GM18505 (cell line): ENCODE measurements around the gene JCAD.
"Not testable (repeated sequence)": the region's sequence is repeated elsewhere in the genome, so short reads cannot be mapped to it uniquely, and the experiment has no call there.

Experiments used
- ATAC-seq: cut with Tn5 transposase; IDR thresholded peaks from one replicate; pipeline ENCODE4 v1.9.1; 2021; ENCODE audit not compliant: unreplicated experiment
- POLR2A ChIP-seq: IDR thresholded peaks from 4 replicates; pipeline ENCODE4 v1.6.1; 2011; ENCODE audit warnings: borderline replicate concordance; ENCODE audit not compliant: insufficient read depth, insufficient read length; ENCODE audit errors: extremely low read depth

JCAD gene, protein sequence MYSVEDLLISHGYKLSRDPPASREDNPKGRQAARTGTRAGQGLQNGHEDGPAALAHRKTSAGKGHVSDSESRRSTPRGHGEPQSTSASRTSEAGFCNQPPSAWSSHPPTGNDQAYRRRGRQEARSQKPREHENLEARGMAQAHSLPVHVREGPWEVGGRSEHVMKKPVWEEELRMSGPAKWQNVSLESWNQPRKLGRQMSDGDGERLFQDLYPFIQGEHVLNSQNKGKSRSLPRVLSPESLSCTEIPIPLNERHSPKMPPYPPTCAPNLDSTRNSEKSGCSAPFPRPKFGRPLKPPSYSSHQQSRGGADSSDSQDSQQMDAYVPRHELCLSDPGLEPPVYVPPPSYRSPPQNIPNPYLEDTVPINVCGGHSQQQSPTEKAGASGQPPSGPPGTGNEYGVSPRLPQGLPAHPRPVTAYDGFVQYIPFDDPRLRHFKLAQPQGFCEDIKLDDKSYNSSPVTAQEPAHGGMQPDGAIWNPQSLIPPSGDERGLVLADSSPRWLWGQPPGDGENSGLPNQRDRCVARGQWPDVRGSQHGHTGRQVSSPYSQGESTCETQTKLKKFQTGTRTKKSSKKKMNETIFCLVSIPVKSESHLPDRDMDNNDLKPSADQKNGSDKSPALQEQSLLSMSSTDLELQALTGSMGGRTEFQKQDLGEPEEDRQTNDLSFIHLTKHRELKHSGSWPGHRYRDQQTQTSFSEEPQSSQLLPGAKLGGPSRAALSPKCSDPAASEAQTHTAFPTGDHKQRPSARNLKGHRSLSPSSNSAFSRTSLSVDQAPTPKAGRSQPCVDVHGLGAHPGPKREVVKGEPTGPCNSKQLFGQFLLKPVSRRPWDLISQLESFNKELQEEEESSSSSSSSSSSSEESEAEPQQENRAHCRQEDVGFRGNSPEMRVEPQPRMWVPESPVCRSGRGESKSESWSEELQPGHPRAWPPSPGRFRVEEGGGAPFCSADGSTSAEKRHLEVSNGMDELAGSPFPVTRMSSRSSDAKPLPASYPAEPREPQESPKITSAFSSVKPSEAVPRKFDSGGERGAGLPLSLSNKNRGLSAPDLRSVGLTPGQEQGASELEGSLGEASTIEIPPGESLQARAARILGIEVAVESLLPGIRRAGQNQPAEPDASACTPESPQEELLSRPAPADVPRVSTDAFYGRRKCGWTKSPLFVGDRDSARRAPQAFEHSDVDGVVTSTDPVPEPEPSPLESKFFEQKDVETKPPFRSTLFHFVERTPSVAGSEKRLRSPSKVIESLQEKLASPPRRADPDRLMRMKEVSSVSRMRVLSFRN (N-terminal part only)

DNA sequence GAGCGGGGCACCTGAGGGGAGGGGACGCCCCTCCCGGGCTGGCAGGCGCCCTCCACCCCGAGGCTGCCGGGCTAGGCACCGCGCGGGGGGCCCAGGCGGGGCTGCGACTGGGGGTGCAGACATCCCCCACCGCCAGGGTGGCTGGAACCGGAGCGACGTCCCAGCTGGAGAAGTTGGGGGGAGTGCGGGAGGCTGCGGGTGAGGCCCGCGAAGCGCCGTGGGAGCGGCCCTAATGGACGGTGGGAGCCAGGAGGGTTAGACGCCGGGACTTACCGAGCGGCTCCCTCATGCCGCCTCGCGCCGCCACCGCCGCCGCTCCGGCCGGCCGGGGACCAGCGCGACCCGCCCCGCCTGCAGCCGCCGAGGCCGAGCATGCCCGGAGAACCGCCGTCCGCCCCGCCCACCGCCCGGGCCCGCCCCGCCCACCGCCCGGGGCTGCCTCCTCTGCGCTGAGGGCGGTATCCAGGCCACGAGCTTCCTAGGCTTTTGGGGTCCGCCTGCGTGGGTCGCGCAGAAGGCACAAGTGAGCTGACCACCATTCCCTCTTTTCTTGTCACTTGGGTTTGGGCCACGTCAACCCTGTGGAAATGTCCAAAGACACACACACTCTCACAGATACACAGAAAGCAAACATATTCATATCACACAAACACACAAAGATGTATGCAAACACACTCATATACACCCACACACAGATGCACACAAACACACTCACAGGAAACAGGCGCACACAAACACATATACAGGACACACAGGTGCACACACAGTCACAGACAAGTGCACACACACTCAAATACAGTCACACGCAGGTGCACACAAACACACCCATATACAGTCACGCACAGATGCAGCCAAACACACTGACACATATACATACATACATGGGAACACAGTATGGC, at the start of gene JCAD:
JCAD (minus strand) TSS at position 378 of the 899 bp plus-strand sequence. CDS start 11,774 bp downstream, outside the sequence.
- TF ChIP-seq POLR2A, result no peak
- ATAC-seq, result no peak

DNA sequence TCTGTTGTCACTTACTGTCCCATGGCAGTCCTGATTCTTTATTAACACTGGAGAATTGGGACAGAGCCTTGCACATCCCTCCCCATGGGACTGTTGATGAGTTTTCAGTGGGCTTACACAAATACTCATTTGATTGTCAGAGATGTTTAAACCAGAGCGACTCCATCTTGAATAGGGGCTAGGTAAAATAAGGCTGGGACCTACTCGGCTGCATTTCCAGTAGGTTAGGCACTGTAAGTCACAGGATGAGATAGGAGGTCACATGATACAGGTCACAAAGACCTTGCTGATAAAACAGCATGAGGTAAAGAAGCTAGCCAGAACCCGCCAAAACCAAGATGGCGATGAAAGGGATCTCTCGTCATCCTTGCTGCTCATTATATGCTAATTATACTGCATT, 47.6 kb upstream of the JCAD start:
- ATAC-seq, result no peak
- no peak for TF ChIP-seq POLR2A

DNA sequence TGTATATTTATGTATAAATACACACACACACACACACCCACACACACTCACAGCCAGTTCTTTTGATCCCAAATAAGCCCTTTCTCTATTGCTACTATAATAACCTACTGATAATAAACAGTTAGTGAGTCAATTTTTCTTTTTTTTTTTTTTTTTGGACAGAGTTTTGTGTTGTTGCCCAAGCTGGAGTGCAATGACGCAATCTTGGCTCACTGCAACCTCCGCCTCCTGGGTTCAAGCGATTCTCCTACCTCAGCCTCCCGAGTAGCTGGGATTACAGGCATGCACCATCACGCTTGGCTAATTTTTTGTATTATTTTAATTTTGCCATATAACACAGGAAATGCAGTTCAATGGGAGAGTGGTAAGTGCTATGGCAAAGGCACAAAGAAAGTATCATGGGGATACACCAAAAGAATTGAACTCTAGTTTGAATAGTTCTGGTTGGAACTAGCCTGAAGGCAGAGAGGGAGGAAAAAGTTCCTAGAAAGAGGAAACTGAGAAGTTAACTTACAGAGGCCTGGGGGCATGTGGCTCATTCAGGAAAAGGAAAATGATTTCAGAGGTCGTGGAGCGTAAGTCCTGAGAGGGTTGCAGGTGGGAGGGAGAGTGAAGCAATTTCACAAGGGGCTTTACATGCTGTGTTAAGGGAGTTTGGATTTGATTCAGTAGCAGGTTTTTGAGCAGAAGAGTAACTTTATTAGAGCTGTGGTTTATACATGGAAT, 44.4 kb upstream of the JCAD start:
- no peak for TF ChIP-seq POLR2A

DNA sequence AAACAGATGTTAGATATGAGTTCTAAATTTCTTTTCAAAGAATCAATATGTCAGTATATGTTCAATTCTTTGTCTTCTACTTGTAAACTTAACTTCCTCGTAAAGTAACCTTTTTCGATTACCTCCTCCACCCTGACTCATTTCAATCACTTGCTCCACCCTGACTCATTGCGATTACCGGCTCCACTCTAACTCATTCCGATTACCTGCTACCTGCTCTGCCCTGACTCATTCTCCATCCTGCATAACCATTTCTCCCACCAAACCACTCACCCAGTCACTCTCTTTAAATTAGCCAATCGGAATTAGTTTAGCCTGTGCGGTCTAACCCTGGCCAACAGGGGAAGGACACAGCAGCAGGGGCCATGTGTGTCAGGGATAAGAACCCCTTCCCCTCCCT, 40.3 kb upstream of the JCAD start:
- not testable (repeated sequence) for ATAC-seq

More for the DNA sequence above, 44.4 kb upstream of the JCAD start:
- no peak for ATAC-seq

DNA sequence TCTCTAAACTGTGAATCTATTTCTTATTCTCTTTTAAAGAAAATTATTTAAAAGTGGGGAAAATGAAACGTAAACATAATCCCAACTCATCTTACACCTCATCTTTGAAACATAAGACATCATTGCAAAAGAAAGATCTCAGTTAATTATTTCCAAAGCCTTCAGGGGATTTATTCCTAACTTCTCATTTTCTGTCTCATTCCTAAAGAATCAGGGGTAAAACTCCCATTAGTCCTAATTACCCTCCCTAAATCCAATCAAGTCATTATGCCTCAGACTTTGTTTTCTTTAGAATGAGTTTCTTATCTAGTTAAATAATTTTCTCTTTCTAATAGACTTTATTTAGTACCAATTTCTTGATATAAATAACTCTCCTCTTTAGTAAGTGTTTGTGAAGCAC, 39.7 kb upstream of the JCAD start:
- no peak for ATAC-seq
- TF ChIP-seq POLR2A, result no peak

DNA sequence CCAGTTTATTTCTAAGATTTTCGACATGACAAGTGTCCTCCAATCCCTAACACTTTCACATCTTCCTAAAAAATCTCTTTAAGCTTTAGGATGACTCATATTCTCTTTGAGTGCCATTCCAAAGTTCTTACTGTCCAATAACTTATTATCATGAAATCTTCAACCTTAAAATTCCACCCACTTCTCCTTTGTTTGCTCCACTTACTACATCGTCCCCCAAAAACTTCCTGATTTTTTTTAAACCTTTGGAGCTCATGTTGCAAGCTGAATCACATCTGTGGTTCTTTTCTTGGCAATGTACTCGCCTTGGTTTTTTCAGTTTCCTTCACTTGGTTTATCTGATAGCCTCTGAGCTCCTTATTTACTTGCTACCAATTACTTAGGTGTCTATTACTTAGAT, 39.2 kb upstream of the JCAD start:
- ATAC-seq, result no peak
- TF ChIP-seq POLR2A, result no peak

DNA sequence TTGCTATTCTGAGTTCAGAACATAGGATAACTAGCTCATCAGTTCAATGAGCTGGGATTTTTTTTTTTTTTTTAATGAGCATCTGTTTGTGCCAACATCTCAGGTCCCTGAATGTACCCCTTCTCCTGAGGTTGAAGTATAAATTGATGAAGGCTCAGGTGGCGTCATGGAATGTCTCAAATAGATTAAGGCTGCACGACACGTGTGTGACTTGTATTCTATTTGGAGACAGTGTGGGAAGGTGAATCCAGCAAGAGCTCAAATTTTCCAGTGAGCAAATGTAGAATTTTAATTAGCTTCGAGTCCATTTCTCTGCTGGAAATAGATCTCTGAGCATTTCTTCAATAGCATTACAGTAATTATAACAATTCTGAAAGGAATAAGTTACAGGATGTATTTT, 37.2 kb upstream of the JCAD start:
- TF ChIP-seq POLR2A, result no peak
- ATAC-seq, result no peak

DNA sequence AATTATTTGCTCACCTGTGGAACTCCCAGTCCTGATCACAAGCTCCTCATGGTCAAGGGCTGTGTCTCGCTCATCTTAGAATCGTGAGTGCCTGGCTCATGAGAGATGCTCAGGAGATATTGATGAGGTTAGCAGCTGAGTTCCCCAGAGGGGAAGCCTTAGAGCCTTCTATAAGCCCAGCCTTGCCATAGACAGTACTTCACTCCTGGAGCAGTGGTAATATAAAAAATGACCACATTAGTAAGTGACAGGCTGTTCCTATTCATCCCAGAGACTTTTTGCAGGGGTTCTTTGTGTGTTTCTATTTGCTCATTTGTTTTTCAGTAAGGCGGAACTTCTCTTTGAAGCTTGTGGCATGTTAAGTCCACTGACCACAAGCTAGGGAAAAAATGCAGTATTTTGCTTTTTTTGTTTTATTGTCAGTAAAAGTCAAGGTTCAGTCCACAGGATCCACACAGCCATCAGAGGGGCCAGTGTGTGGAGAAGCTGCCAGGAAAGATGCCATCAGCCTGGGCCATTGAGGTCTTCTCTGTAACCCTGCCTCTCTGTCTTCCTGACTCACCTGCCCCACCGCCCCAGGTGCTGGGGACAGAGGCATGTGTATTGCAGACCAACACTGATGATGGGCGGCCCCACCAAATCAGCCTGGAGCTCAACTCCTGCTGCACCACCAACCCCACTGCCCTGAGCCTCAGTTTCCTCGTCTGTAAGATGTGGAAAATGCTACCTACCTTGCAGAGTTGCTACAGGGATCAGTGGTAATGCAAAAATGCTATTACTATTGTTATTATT, 36.4 kb upstream of the JCAD start:
- no peak for ATAC-seq
- TF ChIP-seq POLR2A, result no peak

DNA sequence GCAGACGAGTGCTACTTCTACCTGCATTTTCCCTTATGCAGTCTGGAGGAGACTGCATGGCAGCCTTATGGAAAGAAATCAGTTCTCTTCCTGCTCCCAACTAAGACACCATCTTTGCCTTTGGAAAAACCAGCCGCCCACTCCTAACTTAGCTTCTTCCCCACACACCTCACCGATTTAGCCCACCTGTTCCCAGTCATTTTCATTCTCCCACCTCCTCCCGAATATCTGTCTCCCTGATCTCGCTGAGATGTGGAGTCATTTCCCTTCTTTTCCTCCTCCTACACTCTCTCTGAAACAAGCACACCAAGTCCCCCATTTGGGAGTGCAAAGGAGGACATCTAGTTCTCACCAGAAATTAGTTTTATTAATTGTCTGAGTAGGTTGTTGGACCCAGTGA, 35.2 kb upstream of the JCAD start:
- ATAC-seq, result no peak
- TF ChIP-seq POLR2A, result no peak

DNA sequence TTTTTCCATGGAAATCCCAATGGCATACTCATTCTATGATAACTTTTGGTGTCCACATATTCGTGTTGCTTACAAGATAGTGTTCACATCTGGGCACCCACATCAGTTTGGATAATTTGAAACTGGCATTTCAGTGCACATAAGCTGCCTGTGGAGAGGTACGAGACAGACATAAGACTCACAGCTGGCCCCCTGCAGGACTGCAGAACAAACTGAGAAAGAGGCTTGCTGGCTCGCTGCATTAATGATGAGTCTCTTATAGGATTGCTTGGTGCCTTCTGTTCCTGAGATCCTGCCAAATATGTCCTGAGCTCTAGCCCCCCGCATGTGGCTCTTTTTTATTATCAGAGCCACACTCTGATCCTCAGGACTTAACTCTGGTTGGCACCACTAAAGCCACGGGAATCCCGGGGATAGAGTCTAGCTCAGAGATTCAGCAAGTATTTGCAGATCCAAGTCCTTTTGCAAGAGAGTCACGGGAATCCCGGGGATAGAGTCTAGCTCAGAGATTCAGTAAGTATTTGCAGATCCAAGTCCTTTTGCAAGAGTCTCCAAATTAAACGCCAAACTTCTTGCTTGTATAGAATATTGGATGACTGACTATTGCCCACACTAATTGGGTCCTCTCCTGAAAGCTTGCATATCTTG, 34.0 kb upstream of the JCAD start:
- no peak for TF ChIP-seq POLR2A
- no peak for ATAC-seq
